HG02852 (cell line): ENCODE data around the gene DIMT1.

Experiments
- ATAC-seq: cut with Tn5 transposase; IDR thresholded peaks from one replicate; pipeline ENCODE4 v1.9.1; 2021; ENCODE audit warnings: mild to moderate bottlenecking, moderate library complexity; ENCODE audit not compliant: unreplicated experiment

The DIMT1 gene

DNA sequence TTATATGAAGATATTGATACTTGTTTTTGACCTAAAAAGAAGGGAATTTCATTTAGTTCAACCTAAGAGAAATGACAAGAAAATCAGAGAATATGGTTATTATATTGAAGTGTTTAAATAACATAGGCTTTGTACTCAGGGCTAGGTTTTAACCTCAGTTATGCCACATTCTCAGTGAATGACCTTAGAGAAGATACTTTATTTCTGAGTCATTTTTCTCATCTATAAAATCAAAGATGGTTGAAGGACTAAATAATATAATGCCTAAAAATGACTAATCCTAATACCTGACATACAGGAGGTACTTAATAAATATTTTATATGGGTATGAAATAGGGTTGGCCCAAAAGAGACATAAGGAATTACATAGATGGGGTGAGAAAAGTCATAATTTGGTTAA, 32.3 kb downstream of the DIMT1 start:
- no peak for ATAC-seq

DNA sequence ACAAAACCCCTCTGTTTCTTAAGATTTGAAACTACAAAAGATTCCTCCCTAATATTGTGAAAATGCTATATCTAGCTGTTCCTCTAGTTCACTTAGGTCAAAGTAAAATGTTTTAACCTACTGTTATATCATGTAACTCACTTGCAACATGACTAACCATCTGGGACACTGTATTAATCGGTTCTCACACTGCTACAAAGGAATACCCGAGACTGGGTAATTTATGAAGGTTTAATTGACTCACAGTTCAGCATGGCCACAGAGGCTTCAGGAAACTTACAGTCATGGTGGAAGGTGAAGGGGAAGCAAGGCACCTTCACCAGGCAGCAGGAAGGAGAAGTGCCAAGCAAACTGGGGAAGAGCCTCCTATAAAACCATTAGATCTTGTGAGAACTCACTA, 34.7 kb downstream of the DIMT1 start:
- no peak for ATAC-seq

DNA sequence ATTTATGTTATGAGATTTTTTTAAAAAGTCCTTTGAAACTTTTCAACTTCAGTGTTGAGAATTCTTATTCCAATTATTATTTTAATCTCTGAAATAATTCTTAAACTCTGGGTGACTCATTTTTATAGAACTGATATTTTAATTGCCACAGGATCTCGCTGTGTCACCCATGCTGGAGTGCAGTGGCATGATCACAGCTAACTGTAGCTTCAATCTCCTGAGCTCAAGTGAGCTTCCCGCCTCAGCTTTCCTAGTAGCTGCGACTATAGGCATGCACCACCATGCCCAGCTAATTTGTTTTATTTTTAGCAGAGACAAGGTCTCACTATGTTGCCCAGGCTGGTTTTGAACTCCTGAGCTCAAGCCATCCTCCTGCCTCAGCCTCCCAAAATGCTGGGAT, 41.0 kb downstream of the DIMT1 start:
- no peak for ATAC-seq

DNA sequence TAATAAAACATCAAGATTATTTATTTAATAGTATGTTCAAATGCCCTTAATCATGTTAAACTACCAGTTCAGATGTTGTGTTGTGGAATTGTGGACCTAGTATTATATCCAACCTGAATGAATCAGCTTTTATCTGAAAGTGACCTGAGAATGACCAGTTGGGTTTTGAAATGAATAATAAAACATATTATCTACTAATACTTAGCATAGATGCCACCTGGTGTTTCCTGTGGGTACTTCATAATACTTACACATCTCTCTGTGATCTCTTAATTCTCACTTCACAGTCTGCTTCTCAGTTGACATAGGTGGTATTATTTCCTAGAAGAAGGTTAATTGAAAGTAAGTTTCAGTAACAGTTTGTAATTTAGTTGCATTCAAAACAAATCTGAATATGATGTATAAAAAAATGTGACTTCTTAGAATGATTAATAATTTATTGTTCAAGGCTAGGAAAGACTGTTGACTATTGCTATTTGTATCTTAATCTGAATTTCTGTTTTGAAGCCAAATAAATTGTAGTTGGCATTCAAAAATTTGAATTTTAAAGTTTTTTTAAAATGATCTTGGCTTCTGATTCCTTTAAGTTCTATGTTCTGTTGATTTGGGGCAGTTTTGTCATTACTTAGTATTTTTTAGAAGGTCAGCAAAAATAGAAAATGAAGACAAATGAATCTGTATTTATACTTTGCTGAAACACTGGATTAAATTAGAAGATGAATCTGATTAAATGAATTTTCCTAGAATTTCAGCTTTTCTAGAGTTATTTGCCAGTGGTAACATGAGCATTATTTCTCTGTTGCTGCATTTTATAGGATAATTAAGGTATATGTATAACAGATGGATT, 49.5 kb downstream of the DIMT1 start:
- ATAC-seq = peak; percentile 90

DNA sequence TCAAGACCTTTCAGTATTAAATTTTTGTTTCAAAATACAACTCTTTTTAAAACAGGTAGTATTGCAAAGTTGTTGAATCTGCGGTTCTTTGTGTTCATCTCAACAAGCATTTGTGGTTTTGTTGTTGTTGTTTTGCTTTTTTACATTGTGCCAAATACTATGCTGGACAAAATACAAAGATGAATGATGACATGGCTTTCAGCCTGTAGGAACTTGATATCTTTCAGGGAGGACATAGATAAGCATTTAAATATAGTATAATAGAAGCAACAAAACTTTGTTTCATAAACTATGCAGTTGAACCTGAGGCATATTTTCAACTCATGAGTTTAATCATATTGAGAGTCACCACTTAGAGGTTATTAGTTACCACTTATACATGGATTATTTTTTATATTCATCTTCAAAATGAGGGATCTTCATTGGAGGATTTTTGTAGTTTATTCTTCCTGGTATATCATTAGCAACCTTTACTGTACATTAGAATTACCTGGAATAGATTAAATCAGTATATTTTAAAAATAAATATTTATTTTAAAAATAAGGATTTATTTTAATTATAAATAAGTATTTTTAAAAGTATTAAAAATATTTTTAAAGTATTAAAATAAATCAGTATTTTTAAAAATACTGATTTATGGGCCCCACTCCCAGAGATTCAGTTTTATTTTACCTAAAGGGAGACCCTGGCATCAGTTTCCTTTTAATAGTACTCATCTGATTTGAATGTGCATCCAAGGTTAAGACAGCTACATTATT, 54.8 kb downstream of the DIMT1 start:
- no peak for ATAC-seq

DNA sequence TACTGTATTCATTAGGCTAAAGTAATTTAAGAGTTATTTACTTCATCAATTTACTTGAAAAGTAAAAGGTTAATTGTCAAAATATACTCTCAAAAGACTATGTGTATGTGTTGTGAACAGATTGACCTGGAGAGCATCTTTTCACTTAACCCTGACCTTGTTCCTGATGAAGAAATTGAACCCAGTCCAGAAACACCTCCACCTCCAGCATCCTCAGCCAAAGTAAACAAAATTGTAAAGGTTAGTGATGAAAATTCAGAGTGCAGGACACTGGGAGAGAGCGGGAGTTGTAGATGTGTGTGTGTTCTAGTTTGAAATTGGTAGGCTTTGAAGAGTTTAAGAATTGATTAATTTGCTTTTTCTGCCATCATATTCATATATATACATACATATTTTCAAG, 55.8 kb downstream of the DIMT1 start:
- ATAC-seq = no peak

DNA sequence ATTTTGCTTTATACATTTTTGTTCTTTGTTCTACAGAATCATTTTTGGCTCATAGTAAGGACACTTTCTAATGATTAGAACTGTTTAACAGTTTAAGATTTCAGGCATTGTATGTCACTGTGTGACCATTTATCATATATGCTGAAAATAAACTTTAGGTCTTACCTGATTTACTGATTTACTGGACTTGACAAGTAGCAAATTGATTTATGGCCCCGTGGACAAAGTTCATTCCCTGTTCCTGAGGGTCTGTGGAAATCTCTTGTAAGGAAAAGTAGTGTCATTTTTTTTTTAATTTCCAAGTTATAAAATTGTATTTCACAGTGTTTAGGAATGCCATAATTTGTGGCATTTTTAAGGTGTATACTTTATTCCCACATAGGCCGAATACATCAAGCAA, 57.0 kb downstream of the DIMT1 start:
- no peak for ATAC-seq

DNA sequence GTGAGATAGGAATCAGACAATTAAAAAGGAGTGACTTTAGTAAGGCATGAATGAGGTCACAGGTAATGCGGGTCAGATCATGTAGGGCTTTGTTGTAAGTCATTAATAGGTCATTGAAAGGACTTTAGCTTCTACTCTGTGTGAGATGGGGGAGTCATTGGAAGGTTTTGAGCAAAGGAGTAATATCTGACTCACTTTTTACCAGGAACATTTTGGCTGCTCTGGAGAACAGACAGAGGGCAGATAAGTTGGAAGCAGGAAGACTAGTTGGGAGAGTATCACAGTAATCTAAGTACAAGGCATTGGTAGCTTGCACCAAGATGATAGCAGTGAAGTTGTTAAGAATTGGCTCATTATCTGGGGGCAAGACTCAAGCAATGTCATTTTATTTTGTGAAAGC, 60.3 kb downstream of the DIMT1 start:
- ATAC-seq = no peak

DNA sequence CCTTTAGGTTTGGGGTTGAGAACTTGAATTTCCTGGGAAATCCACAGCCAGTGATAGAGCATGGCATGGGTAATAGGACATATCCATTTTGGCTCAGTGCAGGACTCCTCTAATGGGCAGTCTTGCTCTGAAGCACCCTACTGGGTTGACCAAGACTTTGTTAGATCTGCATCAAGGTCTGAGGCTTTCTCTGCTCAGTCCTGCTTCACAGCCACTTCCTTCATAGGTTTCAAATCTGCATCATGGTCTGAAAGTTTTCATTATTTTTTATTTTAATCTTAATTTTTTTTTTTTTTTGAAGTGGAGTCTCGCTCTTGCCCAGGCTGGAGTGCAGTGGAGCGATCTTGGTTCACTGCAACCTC, 61.2 kb downstream of the DIMT1 start:
- ATAC-seq = peak; percentile 43

DNA sequence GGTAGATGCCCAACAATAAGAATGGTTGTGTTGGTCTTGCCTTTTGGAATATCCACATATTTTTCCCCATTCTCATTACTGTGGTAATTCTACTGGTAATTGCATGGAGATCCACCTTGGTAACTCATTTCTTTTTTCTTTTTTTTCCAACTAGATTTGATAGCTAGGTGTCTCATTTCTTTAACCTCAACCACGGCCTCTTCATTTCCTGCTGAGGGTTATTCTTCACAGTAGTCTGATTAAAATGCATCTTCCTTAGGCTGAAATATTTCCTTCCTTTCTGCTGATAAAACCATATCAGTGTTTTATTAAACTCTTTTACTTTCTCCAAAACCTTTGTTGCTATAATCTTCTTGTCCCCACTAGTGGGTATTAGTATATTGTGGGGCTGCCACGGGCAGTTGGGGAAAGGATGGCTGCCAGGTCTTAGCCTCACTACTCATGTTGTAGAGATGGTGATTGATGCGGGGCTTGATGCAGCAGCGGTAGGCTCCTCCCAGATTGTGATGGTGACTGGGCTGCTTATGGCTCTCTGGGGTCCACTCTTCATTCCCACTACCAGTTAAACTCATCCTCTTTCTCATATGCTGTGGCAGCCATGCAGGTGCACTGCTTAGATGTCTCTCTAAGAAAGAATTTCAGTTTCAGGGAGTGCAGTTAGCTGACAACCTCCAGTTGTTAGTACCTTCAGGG, 61.8 kb downstream of the DIMT1 start:
- peak; percentile 71 for ATAC-seq

DNA sequence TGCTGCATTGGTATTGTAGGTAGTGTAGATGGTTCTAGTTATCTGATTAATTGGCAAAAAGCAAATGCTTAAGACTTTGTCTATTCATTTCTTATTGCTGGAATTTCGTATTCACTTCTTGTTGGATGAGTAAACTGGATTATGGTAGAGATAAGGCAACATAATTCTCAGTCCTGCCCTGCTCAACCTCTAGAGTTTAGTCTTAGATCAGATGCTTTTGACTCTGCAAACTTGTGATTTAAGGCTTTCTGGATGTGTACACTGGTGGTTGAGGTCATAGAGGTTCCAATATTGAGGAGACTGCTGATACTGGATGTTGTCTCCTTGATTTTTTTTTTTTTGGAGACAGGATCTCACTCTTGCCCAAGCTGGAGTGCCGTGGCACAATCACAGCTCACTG, 62.7 kb downstream of the DIMT1 start:
- ATAC-seq = no peak

DNA sequence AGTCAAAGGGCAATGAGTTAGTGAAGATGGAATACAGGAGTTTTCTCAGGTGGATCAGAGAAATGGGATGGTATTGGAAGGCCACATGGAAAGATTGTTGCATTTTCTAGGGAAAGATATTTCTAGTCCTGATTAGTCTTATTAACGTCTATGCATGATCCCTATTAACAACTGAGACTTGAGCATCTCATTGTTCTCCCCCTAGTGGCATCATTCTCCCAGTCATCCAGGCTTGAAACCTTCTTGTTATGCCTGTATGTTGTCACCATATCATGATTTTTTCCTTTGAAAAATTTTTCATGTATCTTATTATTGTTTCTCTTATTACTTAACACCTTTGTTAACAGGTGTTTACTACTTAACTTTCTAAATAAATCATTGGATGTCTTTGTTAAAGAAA, 63.3 kb downstream of the DIMT1 start:
- ATAC-seq = no peak
